Smooth muscle cell of the brain vasculature (primary cell): ENCODE results near the gene ANO3.
"Not testable (repeated sequence)": the region's sequence is repeated elsewhere in the genome, so short reads cannot be mapped to it uniquely, and the experiment has no call there.

Experiments used
- DNase-seq: peaks from one replicate; pipeline ENCODE4 v3.0.0-alpha.2; 2012; ENCODE audit warnings: low read depth, low spot score

The ANO3 gene

DNA sequence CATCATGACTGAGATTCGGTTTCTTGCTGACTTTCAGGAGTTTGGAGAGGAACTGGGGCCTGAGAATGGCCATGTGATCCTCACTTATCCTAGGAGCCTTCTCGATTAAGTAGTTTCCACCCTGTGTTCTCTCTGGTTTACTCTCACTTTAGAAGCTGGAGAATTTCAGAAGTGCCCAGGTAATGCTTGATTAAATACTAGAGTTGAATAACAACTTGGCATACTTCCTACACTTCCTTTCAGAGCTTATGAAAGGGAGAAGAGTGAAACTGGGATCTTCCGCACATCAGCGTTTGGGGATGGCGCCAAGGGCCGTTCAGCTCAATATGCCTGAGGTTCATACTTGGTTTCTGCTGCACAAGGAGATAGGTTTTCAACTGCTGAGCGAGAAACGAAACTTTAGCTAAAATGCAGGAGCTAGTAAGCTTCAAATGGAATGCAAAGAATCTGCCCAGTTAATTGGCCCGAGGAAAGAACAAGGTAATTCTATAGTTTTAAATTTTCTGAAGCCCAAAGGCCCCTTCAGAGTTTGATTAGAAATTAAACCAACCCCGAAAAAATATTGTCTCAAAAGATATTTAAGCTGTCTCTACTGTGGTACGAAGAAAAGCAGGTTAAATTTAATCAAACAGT lies 241.0 kb downstream of the ANO3 start:
- DNase-seq: no peak

DNA sequence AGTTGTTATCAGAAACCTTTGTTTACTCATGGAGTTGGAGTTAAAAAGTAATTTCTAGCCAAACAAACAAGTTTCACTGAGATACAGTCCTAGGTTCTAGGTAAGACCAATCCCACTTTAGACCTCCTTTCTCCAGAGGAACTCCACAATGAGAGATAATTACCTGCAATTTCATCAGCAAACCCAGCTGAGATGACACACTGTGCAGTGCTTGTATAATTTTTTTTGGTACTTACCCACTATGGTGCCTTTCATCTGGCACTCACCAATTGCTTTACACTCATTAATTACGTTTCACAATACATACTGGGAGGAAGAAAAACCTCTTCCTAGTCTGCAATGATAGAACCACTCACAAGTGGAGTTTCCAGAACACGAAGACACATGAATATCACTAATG lies 242.0 kb downstream of the ANO3 start:
- no peak for DNase-seq

DNA sequence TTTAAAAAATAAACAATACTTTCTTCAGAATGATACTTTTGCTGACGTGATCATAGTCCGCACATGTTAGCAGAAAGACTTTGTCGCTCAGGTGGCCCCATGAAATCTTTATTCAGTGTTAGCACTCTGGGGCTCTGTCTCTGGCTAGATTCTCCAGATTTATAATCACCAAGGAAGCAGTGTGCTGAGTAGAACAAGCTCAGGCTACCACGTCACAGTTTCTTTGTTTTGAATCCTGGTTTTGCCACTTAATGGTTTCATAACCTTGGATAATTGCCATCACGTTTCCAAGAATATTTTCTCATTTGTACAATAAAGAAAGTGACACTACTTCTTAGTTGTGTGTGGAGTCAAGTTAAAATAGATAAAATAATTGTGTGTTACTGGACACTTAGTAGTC lies 244.0 kb downstream of the ANO3 start:
- no peak for DNase-seq

DNA sequence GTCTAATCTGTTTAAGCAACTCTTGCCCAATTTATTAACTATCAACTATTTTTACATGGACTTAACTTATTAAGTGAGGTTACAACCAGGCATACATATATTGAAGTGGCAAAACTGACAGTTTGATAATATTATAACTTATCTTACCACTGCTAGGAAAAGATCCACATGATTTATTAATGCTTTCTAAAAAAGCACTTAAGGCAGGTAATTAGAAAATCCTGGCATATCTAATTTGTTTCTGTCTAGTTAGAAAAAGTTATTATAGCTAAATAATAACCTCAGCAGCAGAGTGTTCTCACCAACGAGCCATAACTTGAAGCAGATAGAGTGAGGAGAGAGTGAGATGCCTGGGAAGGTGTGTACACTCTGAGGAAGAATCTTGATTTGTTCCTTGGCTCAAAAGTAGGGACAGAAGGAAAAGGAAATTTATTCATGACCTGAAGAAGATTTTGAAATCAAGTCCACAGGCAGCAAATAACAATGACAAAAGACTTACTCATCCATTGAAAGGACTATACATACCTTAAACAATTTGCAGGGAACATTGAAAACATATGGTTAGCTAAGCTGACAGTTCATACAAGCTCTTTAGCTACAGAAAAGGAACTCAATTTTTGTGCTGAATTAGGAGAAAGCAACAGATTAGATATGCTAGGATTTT lies 247.2 kb downstream of the ANO3 start:
- DNase-seq: no peak

DNA sequence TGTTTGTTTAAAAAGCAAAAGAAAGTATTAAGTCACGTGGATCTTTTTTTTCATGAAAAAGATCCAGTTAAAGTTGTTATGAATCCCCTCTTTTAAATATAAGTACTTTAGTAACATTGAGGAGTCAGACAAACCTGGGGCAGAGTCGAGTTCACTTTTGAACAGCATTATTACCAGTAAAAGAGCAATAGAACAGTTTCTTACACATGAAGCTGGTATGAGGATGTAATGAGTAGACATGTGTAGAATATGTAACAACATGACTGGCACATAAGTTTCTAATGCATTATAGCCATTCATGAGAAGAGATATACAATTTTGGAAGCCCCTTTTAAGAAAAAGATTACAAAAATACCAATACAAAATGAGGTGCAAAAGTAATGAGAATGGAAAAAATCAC lies 247.8 kb downstream of the ANO3 start:
- DNase-seq: no peak

DNA sequence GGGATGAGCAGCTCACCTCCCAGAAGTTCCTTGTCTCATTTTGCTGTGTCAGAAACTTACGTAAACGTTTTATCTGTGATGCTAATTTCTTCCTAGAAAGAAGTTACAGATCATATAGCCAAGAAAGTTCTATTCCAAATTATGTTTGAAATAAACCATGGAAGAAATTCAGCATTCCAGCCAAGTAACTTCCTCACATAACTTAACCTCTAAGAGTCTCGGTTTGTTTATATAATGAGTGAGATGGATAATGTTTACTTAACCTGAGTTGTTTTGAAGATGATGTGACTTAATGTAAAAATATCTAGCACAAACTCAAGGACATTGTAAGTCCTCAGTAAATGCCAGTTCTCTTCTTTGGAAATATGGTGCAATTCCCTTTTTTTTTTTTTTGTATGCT lies 249.0 kb downstream of the ANO3 start:
- DNase-seq: no peak

DNA sequence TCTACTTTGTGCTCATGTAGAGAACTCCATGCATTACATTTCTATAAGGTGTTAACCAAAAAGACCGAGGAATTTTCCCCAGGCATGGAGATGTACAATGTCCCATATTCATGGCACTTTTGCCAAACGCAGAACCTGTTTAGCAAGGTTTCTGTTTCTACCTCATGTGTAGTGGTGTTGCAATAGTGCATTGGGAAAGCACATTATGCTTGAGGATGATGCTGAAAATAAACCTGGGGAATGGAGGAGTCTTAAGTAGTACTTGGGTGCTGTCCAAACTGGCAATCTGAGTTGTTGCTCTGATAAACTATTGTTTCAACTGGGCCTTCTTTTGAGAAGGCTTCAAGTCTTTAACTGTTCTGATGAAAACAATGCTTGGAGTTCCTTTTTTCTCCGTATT lies 251.6 kb downstream of the ANO3 start:
- no peak for DNase-seq

DNA sequence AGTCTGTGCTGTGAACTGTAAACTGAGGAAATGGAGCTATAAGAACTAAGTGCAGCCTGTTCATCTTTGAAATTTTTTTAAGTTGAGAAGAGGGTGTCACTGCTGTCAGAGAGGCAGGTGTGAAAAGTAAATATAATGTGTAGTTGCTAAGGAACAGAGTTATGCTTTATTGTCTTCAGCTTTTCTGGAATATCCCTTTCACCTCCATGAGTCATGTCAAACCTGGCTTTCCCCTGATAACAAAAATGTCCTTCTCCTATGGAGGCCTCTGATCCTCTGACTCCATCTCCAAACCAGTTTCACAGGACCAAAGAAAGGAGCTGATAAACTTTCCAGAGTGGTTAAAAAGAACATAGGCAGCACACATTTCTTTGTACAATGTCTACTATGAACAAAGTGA lies 252.9 kb downstream of the ANO3 start:
- no peak for DNase-seq

DNA sequence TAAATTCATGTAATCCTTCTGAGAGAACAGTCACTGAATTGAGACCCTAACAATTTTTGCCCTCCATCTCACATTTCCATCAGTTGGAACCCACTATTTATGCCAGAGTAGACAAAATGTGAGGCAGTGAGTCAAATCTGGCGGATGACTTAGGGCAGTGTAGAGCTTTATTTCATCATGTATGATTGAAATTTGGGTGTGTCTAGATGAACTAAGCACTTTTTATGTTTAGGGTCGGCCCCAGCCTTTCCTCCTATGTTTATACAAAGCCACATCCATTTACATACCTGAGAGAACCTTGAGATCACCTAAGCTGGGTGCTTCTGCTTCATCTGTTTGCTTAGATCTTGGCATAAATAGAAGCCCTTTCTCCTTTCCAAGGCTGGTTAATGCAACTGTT lies 255.1 kb downstream of the ANO3 start:
- DNase-seq: no peak

DNA sequence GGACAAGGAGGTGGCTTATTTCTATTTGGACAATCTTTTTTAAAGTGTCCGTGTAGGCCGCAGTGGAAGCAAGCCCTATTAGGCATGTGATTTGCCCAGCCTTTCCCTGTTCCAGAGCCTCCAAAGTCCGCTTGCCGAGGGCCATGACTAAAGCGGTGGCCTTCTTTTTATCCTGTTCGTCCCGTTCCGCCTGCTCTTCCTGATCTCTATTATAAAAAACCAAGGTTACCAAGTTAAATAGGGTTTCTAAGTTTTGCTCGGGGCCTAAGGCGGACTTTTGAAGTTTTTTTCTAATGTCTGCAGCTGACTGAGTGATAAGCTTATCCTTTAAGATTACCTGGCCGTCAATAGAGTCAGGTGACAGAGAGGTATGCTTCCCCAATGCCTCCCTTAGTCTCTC lies 261.8 kb downstream of the ANO3 start:
- DNase-seq: no peak

DNA sequence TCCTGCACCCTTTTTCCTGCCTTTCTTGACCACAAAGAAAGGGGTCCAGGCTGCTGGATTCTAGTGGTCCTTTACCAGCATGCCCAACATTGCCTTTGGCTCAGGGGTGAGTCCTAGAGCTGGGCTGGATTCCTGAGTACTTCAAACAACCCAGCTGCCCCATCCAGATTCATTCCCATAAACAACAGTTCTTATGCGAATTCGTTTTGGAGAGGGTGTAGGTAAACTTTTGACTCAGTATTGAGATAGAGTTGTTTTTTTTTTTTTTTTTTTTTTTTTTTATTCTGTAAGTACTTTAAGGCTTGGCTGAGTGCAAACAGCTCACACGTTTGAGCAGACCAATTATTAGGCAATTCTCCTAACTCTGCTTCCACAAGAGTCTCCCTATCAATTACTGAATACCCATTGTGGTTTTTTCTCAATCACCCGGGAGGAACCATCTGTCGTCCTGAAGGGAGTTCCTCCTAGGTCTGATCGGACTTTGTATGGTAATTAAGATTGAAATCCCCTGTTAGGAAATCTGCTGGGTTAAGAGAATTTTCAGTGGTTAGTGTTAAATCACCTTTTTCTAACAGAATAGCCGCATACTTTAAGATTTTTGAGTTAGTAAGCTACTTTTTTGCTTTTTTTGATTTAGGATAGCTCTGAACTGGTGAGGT lies 263.4 kb downstream of the ANO3 start:
- DNase-seq: not testable (repeated sequence)

DNA sequence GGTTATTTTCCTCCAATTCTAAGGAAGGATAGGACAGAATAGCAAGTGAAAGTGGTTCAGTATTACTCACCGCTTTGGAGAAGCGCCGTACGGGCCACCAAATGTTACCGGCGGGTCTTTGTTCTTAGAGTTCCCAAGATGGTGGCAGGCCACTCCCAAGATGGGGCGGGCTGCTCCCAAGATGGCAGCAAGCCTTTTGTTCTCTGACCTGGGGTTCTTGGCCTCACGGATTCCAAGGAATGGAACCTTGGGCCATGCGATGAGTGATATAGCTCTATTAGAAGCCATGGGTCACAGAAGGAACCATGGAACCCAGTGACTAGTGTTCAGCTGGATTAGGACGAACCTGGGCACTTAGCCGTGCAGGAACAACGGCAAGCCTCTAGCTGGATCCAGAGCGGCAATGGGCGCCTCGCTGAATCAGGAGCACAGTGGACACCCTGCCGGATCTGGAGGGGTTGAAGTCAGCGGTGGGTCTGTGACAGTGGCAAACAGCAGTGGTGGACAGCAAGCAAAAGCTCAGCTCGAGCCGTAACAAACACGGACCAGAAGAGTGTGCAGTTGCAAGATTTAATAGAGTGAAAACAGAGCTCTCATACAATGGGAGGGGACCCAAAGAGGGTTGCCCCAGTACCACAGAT lies 265.2 kb downstream of the ANO3 start:
- DNase-seq: not testable (repeated sequence)

DNA sequence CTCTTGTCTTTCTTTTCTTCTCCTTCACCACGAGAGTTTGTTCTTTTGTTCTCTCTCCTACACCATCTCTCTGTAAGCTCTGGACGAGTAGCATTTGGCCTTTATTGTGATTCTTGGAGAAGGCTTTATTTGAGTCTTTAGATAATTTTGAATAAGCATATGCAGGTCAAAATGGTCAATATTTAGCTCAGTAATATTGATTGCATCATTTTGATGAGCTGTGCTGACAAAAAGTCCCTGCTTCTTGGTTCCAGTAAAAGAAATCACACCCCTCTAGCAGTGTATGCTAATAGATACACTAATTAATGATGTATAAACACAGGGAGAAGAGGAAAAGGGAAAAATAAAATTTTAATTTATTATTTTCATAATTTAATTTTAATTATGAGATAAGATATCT lies 266.0 kb downstream of the ANO3 start:
- no peak for DNase-seq

DNA sequence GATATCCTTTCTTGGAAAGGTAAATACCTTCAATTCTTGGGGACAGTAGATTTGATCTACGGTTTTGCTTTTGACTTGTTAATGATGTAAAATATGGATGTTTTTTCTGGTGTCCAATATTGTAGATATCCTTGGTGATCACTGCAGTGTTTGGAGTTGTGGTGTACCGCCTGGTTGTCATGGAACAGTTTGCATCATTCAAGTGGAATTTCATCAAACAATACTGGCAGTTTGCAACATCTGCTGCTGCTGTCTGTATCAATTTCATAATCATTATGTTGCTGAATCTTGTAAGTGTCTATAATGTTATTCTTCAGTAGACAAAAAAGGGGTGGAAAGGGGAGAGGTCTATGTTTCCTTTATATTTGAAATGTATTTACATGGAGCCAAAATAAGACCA lies 267.5 kb downstream of the ANO3 start:
- DNase-seq: no peak

DNA sequence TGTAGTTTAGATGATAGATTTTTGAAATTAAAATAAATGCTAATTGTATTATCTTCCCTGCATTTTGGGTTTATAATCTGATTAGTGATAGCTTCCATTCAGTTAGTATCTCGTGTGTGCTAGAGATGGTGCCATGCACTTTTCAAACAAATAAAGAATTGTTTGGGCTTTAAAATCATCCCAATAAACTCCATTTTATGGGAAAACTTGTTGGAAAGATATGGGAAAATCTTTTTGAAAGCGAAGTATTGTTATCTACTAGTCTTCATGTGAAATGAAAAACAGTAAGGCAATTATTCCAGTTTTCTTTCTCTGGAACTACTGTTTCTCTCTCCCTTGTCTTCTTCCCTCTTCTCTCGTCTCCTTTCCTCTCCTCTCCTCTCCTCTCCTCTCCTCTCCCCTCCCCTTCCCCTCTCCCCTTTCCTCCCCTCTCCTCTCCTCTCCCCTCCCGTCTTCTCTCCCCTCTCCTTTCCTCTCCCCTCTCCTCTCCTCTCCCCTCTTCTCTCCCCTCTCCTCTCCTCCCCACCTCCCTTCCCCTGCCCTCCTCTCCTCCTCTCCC lies 268.0 kb downstream of the ANO3 start:
- no peak for DNase-seq

DNA sequence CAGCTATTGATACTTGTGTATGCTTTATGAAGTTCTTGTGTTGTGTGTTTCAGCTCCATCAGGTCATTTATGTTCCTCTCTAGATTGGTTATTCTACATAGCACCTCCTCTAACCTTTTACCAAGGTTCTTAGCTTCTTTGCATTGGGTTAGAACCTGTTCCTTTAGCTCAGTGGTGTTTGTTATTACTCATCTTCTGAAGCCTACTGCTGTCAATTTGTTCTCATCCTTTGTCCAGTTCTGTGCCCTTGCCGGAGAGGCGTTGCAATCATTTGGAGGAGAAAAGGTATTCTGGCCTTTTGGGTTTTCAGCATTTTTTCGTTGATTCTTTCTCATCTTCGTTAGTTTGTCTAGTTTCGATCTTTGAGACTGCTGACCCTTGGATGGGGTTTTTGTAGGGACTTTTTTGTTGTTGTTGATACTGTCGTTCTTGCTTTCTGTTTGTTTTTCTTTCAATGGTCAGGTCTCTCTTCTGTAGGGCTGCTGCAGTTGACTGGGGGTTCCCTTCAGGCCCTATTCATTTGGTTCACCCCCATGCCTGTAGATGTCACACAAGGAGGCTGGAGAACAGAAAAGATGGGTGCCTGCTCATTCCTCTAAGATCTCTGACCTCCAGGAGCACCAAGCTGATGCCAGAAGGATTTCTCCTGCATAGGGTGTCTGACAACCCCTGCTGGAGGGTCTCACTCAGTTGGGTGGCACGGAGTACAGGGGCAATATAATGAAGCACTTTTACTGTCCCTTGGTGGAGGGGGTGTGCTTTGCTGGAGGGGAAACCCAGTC lies 276.0 kb downstream of the ANO3 start:
- DNase-seq: no peak

DNA sequence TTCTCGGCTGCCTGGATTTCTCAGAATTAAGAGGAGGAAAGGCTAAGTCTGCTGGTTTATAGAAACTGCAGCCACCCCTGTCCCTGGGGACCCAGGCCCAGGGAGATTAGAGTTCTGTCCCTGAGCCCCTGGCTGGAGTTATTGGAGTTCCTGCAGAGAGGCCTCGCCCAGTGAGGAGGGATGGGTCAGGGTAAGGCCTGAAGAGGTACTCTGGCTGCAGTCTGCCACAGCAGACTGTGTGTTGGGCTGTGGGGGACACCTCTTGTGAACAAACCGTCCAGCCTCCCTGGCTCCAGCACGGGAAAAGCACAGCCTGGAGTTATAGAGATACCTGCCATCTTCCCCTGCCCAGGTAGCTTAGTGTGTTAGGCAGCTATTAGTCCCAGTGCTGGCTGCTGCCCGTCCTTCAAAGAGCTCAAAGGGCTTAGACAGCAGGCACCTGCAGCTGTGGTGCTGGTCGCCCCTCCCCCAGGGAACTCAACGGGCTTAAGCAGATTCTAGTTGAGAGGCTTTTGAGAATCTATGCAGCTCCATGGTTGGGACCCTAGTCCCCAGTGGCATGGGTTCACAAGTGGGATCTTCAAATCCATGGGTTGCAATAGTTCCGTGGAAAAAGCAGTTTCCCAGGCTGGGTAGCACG lies 276.7 kb downstream of the ANO3 start:
- no peak for DNase-seq

DNA sequence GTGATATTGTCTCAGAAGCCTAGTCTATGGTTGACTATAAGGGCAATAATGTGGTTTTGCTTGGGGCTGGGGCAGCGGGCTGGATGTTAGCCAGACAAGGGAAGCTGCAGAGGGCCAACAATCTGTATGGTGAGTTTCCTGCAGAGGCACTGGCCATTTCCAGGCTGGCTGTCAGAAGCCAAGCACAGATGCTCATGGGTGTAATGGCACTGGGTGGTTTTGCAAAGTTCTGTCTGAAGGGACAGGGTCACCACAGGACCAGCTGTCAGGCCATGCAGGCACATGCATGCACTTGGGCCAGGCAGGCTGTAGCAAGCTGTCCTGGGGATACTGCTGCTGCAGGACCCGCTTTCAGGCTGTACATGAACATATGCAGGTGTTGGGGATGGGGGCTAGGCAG lies 281.8 kb downstream of the ANO3 start:
- no peak for DNase-seq

DNA sequence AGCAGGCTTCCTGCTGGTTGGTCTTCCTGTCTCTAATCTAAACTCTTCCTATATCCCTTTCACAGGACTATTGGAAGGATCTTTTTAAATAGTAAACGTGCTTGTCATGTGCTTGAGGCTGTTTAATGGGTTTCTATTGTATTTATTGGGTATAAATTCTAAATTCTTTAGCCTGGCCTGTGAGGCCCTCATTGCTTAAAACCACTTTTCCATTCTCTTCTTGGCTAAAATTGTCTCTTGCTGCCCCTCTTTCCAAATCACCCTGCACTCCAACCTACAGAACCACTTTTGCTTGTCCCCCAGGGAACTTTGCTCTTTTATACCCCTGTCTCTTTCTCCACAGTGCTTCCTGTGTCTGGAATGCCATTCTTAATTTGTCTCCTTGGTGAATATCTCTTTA lies 286.5 kb downstream of the ANO3 start:
- DNase-seq: no peak

DNA sequence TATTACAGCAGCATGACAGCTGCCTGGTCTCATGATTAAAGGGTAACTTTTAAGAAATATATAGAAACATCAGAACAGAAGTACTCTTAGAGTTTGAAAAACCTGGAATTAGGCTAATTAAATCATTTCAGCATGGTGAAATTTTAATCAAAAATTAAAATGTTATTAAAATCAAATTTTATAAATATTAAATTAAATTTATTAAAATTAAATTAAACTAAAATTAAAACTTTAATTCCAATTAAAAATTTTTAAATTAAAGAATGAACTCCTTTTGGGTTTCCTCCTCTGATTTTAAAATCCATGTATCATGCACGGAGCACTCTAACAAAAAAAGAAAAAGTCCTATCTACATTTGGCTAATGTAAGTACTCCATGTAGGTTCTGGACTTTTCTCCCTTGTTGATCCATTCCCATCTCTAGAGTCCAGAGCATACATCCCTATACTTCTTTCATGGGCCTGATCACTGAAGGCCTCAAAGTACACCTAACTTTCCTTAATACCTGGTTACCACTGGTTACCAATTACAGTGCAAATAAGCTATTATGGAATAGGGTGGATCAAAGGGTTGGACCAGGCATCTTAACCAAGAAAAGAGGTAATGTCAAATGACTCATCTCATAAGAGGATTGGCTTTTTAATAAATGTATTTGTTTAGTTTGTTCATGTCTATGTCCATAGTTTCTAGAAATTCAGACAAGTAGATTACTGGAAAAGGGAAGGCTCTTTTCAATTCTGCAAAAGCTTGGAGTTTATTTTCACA lies 288.5 kb downstream of the ANO3 start:
- no peak for DNase-seq
